ENCODE data around the gene ZNF396.
A peak's percentile ranks its signal among the peaks of the same experiment; 100 is the strongest.

DNA sequence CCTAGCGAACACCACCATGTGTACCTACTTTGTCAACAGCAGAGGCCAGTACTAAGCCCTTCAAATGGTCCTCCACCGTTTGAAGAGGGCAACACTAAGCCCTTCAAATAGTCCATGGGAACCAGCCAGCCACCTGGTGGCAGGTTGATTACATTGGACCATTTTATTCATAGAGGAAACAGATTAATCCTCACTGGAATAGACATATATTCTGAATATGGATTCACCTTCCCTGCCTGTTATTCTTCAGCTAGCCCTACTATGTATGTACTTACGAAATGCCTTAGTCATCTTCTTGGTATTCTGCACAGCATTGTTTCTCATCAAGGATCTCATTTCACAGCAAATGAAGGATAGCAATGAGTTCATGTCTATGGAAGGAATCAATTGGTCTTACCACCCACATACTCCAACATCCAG is 10.0 kb upstream of the ZNF396 start:
- no peak for TF ChIP-seq GABPA (IDR thresholded peaks at IDR 0.05 in 1 of 2, conservative IDR thresholded peaks at IDR 0.05 in 1 of 2)
- peak; percentile 22 for TF ChIP-seq CTCF (IDR thresholded peaks at IDR 0.05; ENCODE audit: low read depth, low read length, missing input control)
- no peak for TF ChIP-seq MAX (IDR thresholded peaks at IDR 0.05)
- no peak for TF ChIP-seq TAF1 (conservative IDR thresholded peaks at IDR 0.05)
- TF ChIP-seq REST (IDR thresholded peaks at IDR 0.05) = no peak
- no peak for TF ChIP-seq HNF4G (IDR thresholded peaks at IDR 0.05)
- no peak for TF ChIP-seq ATF3 (IDR thresholded peaks at IDR 0.05)
- TF ChIP-seq, protein P1, sequence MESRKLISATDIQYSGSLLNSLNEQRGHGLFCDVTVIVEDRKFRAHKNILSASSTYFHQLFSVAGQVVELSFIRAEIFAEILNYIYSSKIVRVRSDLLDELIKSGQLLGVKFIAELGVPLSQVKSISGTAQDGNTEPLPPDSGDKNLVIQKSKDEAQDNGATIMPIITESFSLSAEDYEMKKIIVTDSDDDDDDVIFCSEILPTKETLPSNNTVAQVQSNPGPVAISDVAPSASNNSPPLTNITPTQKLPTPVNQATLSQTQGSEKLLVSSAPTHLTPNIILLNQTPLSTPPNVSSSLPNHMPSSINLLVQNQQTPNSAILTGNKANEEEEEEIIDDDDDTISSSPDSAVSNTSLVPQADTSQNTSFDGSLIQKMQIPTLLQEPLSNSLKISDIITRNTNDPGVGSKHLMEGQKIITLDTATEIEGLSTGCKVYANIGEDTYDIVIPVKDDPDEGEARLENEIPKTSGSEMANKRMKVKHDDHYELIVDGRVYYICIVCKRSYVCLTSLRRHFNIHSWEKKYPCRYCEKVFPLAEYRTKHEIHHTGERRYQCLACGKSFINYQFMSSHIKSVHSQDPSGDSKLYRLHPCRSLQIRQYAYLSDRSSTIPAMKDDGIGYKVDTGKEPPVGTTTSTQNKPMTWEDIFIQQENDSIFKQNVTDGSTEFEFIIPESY (IDR thresholded peaks at IDR 0.05) = no peak
- peak in 1 of 2 donors; percentile 22 for TF ChIP-seq RAD21 (IDR thresholded peaks at IDR 0.05)
- no peak for TF ChIP-seq YY1 (IDR thresholded peaks at IDR 0.05)
- TF ChIP-seq SP1 (IDR thresholded peaks at IDR 0.05) = no peak
- no peak for TF ChIP-seq FOXA1 (IDR thresholded peaks at IDR 0.05)
